Measurements from ENCODE around the gene FOXK1.

FOXK1 gene

DNA sequence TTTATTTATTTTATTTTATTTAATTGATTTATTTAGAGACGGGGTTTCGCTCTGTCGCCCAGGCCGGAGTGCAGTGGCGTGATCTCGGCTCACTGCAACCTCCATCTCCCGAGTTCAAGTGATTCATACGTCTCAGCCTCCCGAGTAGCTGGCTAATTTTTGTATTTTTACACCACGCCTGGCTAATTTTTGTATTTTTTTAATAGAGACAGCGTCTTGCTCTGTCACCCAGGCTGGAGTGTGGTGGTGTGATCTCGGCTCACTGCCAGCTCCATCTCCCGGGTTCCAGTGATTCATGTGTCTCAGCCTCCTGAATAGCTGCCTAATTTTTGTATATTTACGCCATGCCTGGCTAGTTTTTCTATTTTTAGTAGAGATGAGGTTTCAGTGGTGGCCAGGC, 127.6 kb downstream of the FOXK1 start:
- H3K4me3 ChIP-seq: no peak overlapping the region
- H3K27ac ChIP-seq: no peak overlapping the region
- no peaks in the 10 kb centered on the region for H3K9me3 ChIP-seq (ENCODE audit: low read depth, low read length)
- no peak for TF ChIP-seq POLR2AphosphoS5 (IDR thresholded peaks at IDR 0.05; ENCODE audit: borderline replicate concordance, low read depth, low read length)
- H3K36me3 ChIP-seq (ENCODE audit: insufficient read depth, low read length): no peaks in the 10 kb centered on the region
- no peak for DNase-seq (ENCODE audit: low read depth, low spot score)
- H3K9ac ChIP-seq (ENCODE audit: insufficient read length): no peak overlapping the region

DNA sequence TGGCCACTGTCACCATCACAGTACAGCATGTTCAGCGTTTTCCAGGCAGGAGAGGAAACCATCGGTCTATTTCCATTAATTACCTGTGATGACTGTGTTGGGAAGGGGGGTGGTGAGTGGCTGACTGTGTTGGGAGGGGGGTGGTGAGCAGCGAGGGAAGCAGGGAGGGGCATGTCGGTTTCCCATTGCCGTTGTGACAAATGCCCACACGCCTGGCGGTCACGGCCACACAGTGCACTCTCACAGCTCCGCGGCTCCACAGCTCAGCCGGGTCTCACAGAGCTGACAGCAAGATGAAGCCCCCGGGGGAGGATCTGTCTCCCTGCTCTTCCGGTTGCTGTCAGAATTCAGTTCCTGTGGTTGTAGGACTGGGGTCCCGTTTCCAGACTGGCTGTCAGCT, 132.3 kb downstream of the FOXK1 start:
- Histone ChIP-seq H3K9me3 (ENCODE audit: low read depth, low read length) (no peaks in the 10 kb centered on the region), H3K27ac (no peak overlapping the region), H3K4me3 (no peak overlapping the region), H3K36me3 (ENCODE audit: insufficient read depth, low read length) (no peaks in the 10 kb centered on the region), H3K9ac (ENCODE audit: insufficient read length) (no peak overlapping the region)
- DNase-seq (ENCODE audit: low read depth, low spot score): no peak
- TF ChIP-seq FOXP2 (optimal IDR thresholded peaks at IDR 0.05; ENCODE audit: control extremely low read depth, extremely low read length, insufficient read depth): no peak
- TF ChIP-seq POLR2AphosphoS5 (IDR thresholded peaks at IDR 0.05; ENCODE audit: borderline replicate concordance, low read depth, low read length): no peak
- no peak for TF ChIP-seq EZH2 (IDR thresholded peaks at IDR 0.05)

DNA sequence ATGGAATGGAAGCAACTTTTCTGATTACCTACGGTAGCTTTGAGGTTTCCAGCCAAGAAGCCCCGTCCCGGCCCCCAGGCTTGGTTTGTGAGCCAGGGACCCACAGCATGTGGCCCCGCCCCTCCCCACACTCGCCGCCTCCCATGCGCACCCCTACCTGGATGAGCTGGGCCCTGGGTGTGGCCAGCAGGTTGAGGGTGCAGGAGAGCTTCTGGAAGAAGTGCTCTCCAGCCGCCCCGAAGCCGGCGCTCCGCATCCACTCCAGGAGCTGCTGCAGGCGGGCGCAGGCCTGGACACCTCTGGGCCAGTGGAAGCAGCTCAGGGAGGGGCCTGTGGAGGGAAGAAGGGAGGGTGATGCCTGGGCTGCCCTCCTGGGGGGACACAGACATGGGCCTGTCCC, 133.0 kb downstream of the FOXK1 start:
- TF ChIP-seq EZH2 (IDR thresholded peaks at IDR 0.05): no peak
- no peak for TF ChIP-seq FOXP2 (optimal IDR thresholded peaks at IDR 0.05; ENCODE audit: control extremely low read depth, extremely low read length, insufficient read depth)
- no peak for TF ChIP-seq POLR2AphosphoS5 (IDR thresholded peaks at IDR 0.05; ENCODE audit: borderline replicate concordance, low read depth, low read length)

DNA sequence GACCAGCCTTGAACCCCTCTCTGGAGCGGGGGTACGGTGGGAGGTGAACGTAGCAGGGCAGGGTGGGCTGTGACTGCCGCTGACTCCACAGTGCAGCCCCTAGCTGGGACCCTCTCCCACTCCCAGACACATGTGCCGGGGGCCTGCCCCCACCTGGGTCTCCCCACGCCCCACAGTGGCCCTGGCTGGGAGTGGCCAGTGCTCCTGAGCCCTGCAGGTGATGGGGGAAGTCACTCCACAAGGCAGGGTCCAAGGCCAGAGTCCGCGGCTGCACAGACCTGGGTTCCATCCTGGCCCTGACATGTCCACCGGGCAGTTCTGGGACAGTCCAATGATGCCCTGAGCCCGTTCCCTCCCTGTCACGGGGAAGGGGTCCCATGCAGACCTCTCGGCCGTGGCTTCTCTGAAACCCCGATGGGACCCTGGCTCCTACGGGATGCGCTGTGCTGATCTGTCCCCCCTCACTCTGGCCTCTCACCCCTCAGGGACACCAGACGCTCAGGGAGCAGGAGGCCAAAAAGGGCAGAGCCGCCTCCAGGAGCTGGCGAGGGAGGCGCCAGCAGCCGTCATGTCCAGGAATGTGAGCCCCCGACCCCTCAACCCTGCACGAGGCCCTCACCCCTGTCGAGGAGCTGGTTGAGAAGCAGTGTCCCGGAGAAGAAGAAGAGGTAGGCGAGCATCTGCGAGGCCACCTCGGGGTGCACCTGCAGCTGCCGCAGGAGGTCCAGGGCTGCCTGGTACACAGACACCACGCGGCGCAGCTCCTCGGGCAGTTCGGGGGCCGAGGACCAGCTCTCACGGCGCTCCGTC, 133.7 kb downstream of the FOXK1 start:
- Histone ChIP-seq H3K27ac (no peak overlapping the region), H3K9me3 (ENCODE audit: low read depth, low read length) (no peaks in the 10 kb centered on the region), H3K36me3 (ENCODE audit: insufficient read depth, low read length) (no peaks in the 10 kb centered on the region), H3K9ac (ENCODE audit: insufficient read length) (no peak overlapping the region), H3K4me3 (no peak overlapping the region)
- TF ChIP-seq EZH2 (IDR thresholded peaks at IDR 0.05): no peak
- TF ChIP-seq POLR2AphosphoS5 (IDR thresholded peaks at IDR 0.05; ENCODE audit: borderline replicate concordance, low read depth, low read length): no peak
- TF ChIP-seq FOXP2 (optimal IDR thresholded peaks at IDR 0.05; ENCODE audit: control extremely low read depth, extremely low read length, insufficient read depth): no peak
- DNase-seq (ENCODE audit: low read depth, low spot score): no peak

More for the DNA sequence above, 133.0 kb downstream of the FOXK1 start:
- Histone ChIP-seq H3K9me3 (ENCODE audit: low read depth, low read length) (no peaks in the 10 kb centered on the region), H3K27ac (no peak overlapping the region), H3K36me3 (ENCODE audit: insufficient read depth, low read length) (no peaks in the 10 kb centered on the region), H3K9ac (ENCODE audit: insufficient read length) (no peak overlapping the region), H3K4me3 (no peak overlapping the region)
- DNase-seq (ENCODE audit: low read depth, low spot score): no peak

DNA sequence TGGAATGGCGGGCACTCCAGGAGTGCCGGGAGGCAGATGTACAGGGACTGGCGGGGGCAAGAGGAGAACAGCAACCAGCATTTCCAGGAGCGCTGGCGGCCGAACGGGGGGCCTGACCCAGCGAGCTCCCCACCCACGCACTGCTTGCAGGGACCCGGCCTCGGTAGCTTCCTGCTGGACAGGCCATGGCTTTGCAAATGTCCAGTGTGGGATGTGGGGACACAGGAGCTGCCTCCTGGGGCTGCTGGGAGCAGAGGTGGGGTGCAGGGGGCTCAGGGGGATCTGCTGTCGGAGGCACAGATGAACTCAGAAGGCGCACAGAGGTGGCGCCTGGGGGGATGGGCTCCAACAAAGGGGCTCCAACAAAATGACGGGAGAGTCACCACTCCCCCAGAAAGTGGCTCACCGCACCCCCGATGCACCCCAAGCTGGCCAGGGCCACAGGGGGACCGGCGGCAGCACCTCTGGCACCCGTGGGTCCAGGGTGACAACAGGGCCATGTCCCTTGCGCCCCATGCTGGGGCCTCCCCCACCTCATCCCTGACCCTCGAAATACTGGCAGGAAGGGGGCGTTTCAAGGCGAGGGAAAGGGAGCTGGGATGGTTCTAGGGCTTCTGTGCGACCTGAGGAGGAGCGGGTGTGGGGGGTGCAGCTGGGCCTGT, 134.5 kb downstream of the FOXK1 start:
- no peak for TF ChIP-seq EZH2 (IDR thresholded peaks at IDR 0.05)
- TF ChIP-seq POLR2AphosphoS5 (IDR thresholded peaks at IDR 0.05; ENCODE audit: borderline replicate concordance, low read depth, low read length): no peak
- Histone ChIP-seq H3K36me3 (ENCODE audit: insufficient read depth, low read length) (no peaks in the 10 kb centered on the region), H3K27ac (no peak overlapping the region), H3K9me3 (ENCODE audit: low read depth, low read length) (no peaks in the 10 kb centered on the region), H3K4me3 (no peak overlapping the region), H3K9ac (ENCODE audit: insufficient read length) (no peak overlapping the region)
- no peak for DNase-seq (ENCODE audit: low read depth, low spot score)

DNA sequence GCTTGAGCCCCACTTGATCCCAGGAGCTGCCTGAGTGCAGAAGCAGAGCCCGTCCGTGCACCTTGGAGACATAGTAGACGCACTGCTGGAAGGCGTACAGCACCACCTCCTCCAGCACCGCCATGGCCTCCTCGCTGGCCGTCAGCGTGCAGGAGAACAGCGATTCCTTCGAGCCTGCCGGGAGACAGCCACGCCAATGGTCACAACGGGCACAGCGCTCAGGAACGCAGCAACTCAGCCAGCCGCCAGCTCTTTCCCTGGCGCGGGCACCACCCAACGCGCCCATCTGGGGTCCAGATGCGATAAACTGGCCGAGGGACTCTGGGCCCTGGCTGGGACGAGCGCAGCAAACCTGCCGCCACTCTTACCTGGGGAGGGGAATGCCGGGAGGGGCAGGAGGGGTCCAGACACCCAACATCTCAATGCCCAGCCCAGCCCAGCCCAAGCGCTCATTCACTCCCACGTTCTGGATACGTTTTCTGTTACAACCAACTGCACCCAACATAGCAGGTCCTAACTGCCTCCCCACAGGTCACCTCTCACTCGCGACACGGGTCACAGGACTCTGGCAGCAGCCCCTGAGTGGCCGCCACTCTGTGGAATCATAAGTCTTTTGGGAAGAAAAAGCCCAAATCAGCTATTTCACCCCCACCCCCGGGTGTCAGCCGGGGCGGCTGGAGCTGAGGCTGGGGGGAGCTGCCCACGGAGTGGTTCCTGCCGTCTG, 135.2 kb downstream of the FOXK1 start:
- H3K4me3 ChIP-seq: no peak overlapping the region
- no peak for DNase-seq (ENCODE audit: low read depth, low spot score)
- H3K9ac ChIP-seq (ENCODE audit: insufficient read length): no peak overlapping the region
- no peak overlapping the region for H3K27ac ChIP-seq
- no peak for TF ChIP-seq EZH2 (IDR thresholded peaks at IDR 0.05)
- H3K36me3 ChIP-seq (ENCODE audit: insufficient read depth, low read length): no peaks in the 10 kb centered on the region
- no peaks in the 10 kb centered on the region for H3K9me3 ChIP-seq (ENCODE audit: low read depth, low read length)

DNA sequence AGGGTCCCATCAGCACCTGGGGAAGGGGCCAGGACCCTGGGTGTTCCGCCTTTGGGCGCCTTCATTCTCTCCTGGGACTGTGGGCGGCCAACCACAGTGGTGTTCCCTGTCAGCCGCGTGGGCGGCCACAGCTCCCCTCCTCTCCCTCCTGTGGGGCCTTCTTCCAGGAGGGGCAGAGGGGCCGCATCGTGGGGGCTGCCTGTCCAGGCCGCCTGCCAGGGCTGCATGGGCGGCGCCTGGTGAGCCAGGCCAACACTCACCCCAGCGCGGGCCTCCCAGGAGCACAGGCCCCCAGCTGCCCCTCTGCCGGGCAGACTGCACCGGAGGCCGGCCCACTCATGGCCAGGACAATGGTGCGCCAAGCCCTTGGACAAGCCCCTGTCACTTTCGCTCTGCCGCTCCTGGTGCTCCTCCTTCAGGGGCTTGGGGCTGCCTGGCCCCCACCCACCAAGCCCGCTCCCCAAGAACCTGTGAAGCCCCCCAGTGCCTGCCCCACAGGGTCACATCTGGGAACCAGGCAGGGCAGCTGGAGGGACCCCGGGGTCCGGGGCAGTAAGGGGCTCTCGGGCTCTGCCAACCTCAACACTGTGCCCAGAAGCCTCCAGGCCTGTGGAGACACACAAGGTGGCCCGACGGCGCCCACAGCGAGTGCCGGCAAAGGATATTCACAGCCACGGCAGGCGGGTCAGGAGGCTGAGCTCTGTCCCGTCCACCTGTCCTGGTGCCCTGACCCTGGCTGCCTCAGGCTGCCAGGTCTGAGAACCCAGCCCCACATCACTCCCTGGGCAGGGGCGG, 136.1 kb downstream of the FOXK1 start:
- Histone ChIP-seq H3K9ac (ENCODE audit: insufficient read length) (no peak overlapping the region), H3K4me3 (no peak overlapping the region), H3K36me3 (ENCODE audit: insufficient read depth, low read length) (no peaks in the 10 kb centered on the region), H3K9me3 (ENCODE audit: low read depth, low read length) (no peaks in the 10 kb centered on the region), H3K27ac (no peak overlapping the region)
- TF ChIP-seq FOXP2 (optimal IDR thresholded peaks at IDR 0.05; ENCODE audit: control extremely low read depth, extremely low read length, insufficient read depth): no peak
- TF ChIP-seq POLR2AphosphoS5 (IDR thresholded peaks at IDR 0.05; ENCODE audit: borderline replicate concordance, low read depth, low read length): no peak
- TF ChIP-seq EZH2 (IDR thresholded peaks at IDR 0.05): no peak
- DNase-seq (ENCODE audit: low read depth, low spot score): no peak
